Bronchial epithelial cell (primary cell): Measurements from ENCODE around the gene IMPA2. TPM values are rescaled to one million over a fixed set of nuclear protein-coding genes. Genes with fewer than 3 reads are reported as not detected.

ENCODE experiments used
- DNase-seq: peaks from one replicate; pipeline ENCODE4 v3.0.0-alpha.2; 2010; ENCODE audit warnings: low read depth
- FAIRE-seq: peaks from 2 replicates; lab custom pipeline; 2011; peaks lifted over from hg19 to GRCh38; lab: Jason Lieb, UNC
- H3K27me3 ChIP-seq: 2 replicates; pipeline ENCODE4 v1.5.1; 2011; ENCODE audit warnings: low read length; ENCODE audit not compliant: control insufficient read depth, insufficient read depth
- H3K36me3 ChIP-seq: 2 replicates; pipeline ENCODE4 v1.5.1; 2011; ENCODE audit warnings: low read length; ENCODE audit not compliant: control insufficient read depth, insufficient read depth
- H3K4me3 ChIP-seq: 2 replicates; pipeline ENCODE4 v1.5.1; 2011; ENCODE audit warnings: mild to moderate bottlenecking, low read depth, low read length, control low read depth
- CTCF ChIP-seq: IDR thresholded peaks from 2 replicates; pipeline ENCODE4 v1.5.1; 2011; ENCODE audit warnings: mild to moderate bottlenecking, moderate library complexity, low read length, control low read depth, inconsistent platforms; ENCODE audit not compliant: insufficient read depth, severe bottlenecking
- total RNA-seq: library from RNA; depleted of rRNA; stranded (reverse); fragments of >200 nt; gene quantifications from 2 replicates; pipeline ENCODE4 v1.2.1, GENCODE V29; 2014

IMPA2 gene
- total RNA-seq, 1 donor from 2014 or later, result 66.1 TPM

GRCh38 chr18:12018861-12019260, 37.6 kb downstream of the IMPA2 start:
- Histone ChIP-seq H3K36me3 (peaks cover 2% of the 10 kb centered on the region), H3K27me3 (no peaks in the 10 kb centered on the region), H3K4me3 (no peak overlapping the region)
- FAIRE-seq (no peak), DNase-seq (no peak)
- TF ChIP-seq CTCF, result no peak

- no peak for FAIRE-seq
- H3K27me3 ChIP-seq, result no peaks in the 10 kb centered on the region
- no peak for TF ChIP-seq CTCF
- peaks cover 2% of the 10 kb centered on the region for H3K36me3 ChIP-seq
- no peak overlapping the region for H3K4me3 ChIP-seq
- DNase-seq, result no peak
These were observed 39.8 kb downstream of the IMPA2 start for GRCh38 chr18:12021077-12021476.

- no peak for FAIRE-seq
These were observed 40.3 kb downstream of the IMPA2 start for GRCh38 chr18:12021596-12021995.

GRCh38 chr18:12023375-12023774, 42.1 kb downstream of the IMPA2 start:
- FAIRE-seq, result peak; percentile 18
- peaks cover under 1% of the 10 kb centered on the region for H3K36me3 ChIP-seq

More at GRCh38 chr18:12021596-12021995, 40.3 kb downstream of the IMPA2 start:
- no peak for TF ChIP-seq CTCF
- no peaks in the 10 kb centered on the region for H3K27me3 ChIP-seq
- H3K36me3 ChIP-seq, result peaks cover 2% of the 10 kb centered on the region
- no peak for DNase-seq
- no peak overlapping the region for H3K4me3 ChIP-seq

GRCh38 chr18:12026562-12026961, 45.3 kb downstream of the IMPA2 start:
- DNase-seq, result no peak
- peak; percentile 60 for FAIRE-seq
- Histone ChIP-seq H3K4me3 (no peak overlapping the region), H3K27me3 (no peaks in the 10 kb centered on the region), H3K36me3 (peaks cover 9% of the 10 kb centered on the region)
- TF ChIP-seq CTCF, result no peak

More at GRCh38 chr18:12023375-12023774, 42.1 kb downstream of the IMPA2 start:
- TF ChIP-seq CTCF, result no peak
- DNase-seq, result peak; percentile 35
- no peaks in the 10 kb centered on the region for H3K27me3 ChIP-seq
- H3K4me3 ChIP-seq, result no peak overlapping the region

GRCh38 chr18:12027046-12027445, 45.7 kb downstream of the IMPA2 start:
- no peak for TF ChIP-seq CTCF
- peak; percentile 75 for DNase-seq
- FAIRE-seq, result no peak
- H3K36me3 ChIP-seq, result peaks cover 9% of the 10 kb centered on the region
- no peak overlapping the region for H3K4me3 ChIP-seq
- H3K27me3 ChIP-seq, result no peaks in the 10 kb centered on the region
